Hippocampal formation (tissue), 2 donors: ENCODE data around the gene OPHN1.
A peak's percentile ranks its signal among the peaks of the same experiment; 100 is the strongest.

Source experiments
- DNase-seq, 2 donors: peaks; one replicate each; lab custom pipeline; 2025; lab: John Stamatoyannopoulos, UW

The OPHN1 gene, protein sequence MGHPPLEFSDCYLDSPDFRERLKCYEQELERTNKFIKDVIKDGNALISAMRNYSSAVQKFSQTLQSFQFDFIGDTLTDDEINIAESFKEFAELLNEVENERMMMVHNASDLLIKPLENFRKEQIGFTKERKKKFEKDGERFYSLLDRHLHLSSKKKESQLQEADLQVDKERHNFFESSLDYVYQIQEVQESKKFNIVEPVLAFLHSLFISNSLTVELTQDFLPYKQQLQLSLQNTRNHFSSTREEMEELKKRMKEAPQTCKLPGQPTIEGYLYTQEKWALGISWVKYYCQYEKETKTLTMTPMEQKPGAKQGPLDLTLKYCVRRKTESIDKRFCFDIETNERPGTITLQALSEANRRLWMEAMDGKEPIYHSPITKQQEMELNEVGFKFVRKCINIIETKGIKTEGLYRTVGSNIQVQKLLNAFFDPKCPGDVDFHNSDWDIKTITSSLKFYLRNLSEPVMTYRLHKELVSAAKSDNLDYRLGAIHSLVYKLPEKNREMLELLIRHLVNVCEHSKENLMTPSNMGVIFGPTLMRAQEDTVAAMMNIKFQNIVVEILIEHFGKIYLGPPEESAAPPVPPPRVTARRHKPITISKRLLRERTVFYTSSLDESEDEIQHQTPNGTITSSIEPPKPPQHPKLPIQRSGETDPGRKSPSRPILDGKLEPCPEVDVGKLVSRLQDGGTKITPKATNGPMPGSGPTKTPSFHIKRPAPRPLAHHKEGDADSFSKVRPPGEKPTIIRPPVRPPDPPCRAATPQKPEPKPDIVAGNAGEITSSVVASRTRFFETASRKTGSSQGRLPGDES

DNA sequence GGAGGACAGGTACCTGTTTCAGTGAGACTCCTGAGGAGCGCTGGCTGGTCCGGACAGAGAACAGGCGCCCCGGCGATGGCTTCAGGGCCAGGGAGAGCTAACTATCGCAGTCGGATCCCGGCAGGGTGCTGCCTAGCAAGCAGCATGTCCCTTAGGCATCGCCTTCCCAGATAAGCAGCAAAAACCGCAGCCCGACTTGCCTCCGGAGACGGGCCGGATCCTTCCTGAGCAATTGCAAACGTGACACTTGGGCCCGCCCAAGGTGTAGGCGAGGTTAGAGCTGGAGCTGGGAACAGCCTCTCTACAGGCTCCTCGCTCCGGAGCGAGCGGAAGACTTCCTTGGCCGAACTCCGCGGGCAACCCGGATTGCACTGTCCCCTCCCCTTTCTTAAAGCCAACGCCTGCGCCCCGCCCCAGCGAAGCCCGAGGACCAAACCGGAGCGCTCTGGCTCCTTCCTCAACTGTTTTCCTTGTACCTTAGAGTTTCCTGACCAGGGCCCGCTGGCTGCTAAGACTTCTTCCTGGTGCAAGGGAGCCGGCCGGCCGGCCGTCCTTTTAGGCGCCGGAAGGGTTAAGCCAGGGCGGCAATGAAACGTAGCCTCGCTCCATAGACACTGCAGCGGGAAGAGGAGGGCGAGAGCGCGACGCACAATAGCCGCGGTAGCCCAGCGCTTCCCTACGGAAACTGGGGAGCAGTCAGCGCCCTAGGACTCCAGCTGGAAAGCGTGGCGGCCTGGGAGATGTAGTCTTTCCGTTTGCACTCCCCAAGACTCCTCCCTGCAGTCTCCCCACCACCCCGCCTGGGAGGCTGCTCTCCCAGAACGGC, at the start of gene OPHN1:
Gene OPHN1 (minus strand): TSS at position 341 of the 826 bp plus-strand sequence. CDS start 475 bp downstream, outside the sequence.
- DNase-seq, result peak; percentile 48 to 50

DNA sequence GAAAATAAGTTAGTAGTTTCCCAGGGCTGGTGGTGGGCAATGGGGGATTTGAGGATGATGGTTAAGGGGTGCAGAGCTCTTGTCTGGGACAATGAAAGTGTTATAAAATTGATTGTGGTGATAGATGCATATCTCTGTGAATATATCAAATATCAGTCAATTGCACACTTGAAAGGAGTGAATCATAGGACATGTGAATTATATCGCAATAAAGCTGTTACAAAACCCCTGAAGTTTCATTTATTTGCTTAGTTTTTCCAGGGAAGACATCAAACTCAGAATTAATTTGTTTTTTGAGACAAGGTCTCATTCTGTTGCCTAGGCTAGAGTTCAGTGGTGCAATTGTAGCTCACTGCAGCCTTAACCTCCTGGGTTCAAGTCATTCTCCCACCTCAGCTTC, 47.7 kb upstream of the OPHN1 start:
- DNase-seq, result no peak

DNA sequence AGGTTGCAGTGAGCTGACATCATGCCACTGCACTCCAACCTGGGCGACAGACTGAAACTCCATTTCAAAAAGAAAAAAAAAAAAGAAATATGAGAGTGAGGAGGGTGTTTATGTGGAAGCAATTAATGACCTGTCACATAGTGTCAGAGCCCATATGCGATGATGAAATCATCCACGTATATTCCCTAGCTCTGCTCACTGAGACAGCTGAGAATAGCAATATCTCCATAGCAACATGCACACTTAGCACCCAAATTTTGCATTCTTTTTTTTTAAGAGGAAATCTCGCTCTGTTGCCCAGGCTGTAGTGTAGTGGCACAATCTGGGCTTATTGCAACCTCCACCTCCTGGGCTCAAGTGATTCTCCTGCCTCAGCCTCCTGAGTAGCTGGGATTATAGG, 31.5 kb upstream of the OPHN1 start:
- no peak for DNase-seq

DNA sequence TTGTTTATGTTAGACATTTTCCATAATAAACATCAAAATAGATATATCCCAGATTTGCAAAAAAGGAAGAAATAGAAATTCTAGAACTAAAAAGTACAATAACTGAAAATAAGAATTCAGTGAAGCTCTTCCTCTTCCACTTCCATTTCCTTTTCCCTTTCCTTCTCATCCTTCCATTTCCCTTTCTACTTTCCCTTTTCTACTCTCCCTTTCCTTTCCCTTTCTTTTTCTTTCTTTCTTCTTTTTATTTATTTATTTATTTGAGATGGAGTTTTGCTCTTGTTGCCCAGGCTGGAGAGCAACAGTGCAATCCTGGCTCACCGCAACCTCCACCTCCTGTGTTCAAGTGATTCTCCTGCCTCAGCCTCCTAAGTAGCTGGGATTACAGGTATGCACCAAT, 30.6 kb upstream of the OPHN1 start:
- no peak for DNase-seq

DNA sequence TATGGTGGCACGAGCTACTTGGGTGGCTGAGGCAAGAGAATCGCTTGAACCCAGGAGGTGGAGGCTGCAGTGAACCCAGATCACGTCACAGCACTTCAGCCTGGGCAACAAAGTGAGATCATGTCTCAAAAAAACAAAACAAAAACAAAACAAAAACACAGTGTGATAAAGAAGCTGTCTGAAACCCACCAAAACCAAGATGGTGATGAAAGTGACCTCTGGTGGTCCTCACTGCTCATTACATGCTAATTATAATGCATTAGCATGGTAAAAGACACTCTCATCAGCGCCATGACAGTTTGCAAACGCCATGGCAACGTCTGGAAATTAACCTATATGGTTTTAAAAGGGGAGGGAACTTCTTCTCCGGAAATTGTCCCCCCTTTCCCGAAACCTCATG, 29.4 kb upstream of the OPHN1 start:
- DNase-seq, result peak in 1 of 2 donors; percentile 3

DNA sequence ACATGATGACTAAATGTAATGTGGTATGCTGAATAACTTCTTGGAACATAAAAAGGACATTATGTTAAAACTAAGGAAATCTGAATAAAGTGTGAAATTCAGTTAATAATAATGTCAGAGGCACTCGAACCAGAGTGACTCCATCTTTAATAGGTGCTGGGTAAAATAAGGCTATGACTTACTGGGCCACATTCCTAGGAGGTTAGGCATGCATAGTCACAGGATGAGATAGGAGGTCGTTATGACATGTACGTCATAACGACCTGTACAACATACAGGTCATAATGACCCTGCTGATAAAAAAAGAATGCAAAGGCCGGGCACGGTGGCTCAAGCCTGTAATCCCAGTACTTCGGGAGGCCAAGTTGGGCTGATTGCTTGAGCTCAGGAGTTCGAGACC, 28.9 kb upstream of the OPHN1 start:
- no peak for DNase-seq

DNA sequence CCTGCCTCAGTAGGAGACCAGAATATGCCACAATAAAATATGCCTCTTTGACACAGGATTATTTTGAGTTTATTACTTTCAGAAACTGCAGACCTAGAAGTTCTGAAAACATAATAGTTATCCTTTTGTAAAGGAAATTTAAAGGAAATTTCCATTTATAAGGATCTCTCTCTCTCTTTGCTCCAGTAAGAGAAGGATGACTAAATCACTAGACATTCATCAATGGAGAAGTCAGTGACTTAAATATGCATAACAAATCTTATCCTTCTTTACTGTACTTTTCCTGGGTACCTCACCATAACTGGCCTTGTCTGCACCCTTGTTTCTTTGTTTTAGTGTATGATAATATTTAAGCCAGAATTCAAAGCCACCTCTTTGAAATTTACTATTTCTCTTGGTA, 28.3 kb upstream of the OPHN1 start:
- no peak for DNase-seq

DNA sequence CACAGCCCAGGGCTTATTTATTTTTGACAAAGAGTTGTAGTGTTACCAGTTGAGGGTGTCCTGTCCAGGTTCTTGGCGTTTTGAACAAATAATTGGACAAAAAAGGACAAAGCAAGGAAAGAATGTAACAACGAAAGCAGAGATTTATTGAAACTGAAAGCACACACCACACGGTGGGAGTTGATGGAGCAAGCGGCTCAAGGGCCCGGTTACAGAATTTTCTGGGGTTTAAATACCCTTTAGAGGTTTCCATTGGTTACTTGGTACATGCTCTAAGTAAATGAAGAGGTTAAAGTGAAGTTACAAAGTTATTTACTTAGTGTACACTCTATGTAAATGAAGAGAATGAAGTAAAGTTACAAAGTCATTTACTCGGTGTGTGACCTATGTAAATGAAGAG, 27.8 kb upstream of the OPHN1 start:
- DNase-seq, result no peak

DNA sequence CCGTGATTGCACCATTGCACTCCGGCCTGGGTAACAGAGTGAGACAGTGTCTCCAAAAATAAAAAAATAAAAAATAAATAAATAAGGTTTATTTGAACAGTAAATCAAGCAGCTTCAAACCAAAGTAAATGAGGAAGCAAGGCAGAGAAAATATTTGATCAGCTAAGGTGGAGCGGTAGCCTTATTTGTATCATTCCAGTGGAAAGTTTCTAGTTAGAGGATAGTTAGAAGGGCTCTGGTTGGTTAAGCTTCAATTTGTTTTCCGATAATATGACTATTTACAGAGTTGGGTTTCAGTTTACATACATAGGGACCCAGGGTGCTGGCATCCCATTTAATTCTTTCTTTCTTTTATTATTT, 21.8 kb upstream of the OPHN1 start:
- no peak for DNase-seq

DNA sequence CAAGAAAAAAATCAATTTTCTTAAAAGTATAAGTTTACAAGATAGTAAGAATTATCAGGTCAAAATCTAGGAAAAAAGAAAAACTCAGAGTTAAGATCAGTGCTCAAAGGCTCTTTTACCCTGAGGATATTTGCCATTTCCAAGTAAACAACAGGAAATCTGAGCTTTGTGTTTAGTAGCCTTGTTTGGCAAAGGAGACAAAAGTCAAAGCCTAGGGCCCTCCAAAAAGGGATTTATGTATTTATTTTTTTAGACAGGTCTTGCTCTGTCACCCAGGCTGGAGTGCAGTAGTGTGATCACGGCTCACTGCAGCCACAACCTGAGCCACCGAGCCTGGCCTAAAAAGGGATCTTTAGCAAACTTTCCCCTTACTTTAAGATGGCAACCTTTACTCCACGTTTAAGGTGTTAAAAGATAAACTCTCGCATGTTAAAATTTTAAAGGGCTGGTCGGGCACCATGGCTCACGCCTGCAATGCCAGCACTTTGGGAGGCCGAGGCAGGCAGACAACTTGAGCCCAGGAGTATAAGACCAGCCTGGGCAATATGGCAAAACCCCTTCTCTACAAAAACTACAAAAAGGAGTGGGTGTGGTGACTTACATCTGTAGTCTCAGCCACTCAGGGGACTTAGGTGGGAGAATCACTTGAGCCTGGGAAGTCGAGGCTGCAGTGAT, 21.3 kb upstream of the OPHN1 start:
- DNase-seq, result no peak

DNA sequence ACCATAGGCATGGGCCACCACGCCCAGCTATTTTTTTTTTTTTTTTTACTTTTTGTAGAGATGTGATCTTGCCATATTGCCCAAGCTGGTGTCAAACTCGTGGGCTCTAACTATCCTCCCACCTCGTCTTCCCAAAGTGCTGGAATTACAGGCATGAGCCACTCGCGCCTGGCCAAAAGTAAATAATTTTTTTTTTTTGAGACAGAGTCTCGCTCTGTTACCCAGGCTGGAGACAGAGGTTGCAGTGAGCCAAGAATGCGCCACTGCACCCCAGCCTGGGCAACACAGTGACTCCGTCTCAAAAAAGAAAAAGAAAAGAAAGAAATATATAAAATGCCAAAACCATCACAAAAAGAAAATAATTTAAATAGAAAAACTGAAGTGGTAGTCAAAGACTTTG, 18.4 kb upstream of the OPHN1 start:
- DNase-seq, result no peak

DNA sequence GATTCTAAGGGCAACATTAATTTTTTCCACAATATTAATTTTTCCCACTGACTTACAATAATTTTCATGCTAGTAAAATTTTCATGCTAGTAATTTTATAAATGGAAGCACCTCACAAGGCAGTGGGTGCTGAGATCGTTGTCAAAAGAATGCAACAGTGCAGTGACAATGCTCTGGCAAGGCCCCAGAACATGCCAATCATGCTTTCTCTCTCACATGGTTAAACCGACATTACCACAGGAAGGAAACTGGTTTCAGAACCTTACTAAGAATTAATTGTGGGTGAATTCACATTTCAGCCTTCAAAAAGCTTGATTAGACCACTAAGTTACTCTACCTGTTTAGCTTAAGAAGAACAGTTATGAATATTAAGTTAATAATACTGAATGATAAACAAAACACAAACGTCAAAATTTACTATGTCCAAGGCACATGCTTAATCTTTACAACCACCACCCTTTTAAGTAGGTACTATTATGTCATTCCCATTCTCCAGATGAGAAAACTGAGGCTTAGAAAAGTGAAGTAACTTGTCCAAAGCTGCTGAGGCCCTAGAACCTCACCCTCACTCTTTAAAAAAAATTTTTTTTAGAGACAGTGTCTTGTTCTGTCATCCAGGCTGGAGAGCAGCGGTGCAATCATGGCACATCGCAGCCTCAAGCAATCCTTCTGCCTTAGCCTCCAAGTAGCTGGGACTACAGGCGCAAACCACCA, 10.0 kb upstream of the OPHN1 start:
- no peak for DNase-seq

DNA sequence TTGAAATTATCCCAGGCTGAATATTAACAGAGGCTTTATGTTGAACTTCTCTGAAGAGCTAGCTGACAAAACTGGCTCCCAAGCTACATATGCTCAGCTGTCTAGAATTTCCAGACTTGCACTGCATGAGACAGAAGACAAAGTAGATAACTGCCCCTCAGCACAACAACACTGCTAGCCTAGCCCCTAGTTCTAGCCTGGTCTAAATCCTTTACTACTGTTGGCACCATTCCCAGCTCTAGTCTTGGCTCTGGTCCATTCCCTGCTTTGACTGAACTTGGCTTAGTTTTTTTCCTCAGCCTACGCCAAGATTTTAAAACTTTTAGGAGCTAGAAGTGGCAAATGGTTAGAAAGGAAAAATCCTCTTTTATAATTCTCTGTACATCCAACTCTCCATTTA, 7.6 kb upstream of the OPHN1 start:
- peak in 1 of 2 donors; percentile 35 for DNase-seq

DNA sequence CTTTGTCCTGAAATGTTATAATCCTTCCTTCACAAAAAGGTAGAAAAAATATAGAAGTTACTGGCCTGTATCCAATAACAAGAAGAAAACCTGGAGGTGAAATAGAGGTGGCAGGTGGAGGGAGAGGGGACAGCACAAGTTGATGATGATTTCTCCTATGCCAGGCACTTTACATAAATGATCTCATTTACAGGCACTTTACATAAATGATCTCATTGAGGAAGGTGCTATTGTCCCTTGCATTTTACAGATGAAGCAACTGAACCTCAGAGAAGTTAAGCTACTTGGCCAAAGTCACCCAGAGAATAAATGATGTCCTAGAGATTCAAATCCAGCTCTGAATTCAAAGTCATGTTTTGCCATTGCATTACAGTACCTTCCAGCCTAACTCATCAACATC, 7.1 kb upstream of the OPHN1 start:
- DNase-seq, result no peak

DNA sequence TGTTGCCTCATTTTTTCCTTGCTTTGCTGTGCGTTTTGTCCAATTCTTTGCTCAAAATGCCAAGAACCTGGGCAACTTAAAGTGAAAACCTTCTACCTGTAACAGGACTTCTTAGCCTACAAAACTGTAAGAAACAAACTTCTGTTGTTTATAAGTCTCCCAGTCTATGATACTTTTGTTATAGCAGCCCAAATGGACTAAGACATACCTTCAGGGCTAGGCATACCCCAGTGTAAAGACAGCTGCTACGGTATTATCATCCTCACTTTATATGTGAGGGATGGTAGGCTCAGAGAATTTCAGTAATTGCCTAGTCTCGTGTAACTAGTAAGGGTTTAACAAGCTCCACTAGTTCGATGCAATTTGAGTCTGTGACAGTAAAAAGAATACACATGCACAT, 6.0 kb upstream of the OPHN1 start:
- DNase-seq, result no peak

DNA sequence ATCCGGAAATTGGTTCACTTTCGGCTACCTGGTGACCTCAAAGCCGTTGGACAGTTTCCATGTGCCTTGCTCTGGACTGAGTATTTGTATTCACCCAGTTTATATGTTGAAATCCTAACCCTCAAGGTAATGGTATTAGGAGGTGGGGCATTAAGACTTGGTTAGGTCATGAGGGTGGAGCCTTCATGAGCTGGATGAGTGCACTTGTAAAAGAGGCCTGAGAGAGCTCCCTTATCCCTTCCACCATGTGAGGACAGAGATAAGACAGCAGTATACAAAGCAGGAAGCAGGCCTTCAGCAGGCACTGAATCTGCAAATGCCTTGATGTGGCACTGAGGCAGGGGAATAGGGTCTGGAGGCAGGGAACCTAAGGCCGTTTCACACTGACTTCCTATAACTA, 5.3 kb upstream of the OPHN1 start:
- DNase-seq, result no peak

DNA sequence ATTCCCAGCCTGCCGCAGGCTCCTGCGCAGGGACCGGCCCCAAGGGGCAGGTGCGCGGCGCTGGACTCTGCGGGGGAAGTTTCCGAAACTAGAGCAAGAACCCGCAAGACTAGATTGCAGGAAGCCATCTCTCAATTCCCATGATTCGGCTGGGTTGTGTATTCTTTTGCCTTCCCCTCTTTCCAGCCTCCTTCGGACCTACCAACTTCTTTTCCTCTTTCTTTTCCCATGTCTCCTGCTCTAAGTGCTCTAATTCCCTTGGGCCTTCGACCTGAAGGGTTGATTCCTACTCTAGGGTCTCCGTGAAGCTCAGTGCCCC, 645 bp upstream of the OPHN1 start:
- DNase-seq, result no peak

DNA sequence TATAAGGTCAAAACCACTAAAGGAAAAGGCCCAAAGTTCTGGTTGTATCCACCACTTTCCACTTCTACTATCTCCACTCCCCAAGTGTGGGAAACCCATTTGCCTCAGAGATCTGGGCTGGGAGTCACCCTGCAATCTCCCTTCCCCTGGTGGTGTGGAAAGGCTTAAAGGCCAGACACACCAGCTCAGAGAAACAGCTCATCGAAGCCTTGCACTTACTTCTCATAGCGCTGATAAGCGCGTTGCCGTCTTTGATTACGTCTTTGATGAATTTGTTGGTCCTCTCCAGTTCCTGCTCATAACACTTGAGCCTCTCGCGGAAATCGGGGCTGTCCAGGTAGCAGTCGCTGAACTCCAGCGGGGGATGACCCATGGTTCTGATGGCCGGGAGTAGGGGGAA, 647 bp downstream of the OPHN1 start:
- DNase-seq, result no peak

DNA sequence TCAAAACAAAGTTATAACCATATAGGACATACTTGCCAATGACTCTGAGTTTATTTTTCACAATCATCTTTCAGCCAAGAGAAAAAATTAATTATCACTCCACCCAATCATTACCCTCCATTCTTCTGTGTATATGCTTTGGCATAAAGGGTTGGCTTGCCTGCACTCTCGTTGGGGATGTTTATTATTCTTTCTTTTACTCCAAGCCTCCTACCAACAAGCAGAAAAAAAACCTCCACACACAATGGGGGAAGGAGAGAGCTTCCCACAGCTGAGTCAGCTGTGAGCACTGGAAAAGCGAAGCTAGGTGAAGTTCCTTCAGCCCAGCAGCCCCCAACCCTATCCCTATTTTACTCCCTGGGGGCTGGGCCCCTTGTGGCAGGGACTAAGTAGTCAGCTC, 1.5 kb downstream of the OPHN1 start:
- no peak for DNase-seq

DNA sequence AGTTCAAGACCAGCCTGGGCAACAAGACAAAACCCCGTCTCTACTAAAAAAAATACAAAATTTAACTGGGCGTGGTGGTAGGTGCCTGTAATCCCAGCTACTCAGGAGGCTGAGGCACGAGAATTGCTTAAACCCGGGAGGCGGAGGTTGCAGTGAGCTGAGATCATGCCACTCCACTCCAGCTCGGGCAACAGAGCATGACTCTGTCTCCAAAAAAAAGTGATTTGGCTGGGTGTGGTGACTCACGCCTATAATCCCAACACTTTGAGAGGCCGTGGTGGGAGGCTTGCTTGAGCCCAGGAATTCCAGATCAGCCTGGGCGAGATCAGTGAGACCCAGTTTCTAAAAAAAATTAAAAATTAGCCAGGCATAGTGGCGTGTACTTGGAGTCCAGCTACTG, 4.1 kb downstream of the OPHN1 start:
- no peak for DNase-seq

DNA sequence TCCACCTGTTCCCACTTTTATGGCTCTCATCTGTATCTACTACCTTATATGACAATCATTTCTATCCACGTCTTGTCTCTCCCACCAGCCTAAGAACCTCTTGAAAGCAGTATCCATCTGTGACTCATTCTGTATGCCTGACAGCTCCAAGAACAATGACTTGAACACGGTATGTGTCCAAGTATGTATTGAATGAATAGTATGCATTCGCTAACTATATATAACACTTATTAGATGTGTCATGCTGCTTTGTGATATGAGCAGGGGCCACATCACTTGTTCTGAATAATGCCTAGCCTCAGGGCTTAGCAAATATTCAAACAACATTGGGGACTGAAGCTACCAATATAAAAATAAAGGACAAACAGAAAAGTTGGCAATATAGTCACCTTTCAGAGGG, 4.9 kb downstream of the OPHN1 start:
- DNase-seq, result no peak

DNA sequence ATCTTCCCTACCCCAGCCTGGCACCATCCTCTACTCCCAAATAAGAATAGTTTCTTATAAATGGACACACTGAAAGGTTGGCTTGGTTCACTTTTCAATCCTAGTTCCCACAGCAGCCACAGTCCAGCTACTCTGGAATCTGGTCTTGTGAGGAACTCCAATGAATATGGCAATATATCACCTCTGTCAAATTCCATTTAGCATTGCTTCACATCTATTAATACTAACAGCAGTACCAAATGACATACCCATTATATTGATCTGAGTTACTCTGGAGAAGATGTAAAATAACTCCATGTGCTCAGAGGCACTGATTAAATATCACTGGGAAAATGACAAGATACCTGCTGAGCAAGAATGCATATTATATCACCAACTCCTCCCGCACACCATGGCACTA, 8.6 kb downstream of the OPHN1 start:
- no peak for DNase-seq
